NK-92 (cell line): ENCODE results near the gene KIF1B.
"Not testable (repeated sequence)": the region's sequence is repeated elsewhere in the genome, so short reads cannot be mapped to it uniquely, and the experiment has no call there.

ENCODE experiments used
- DNase-seq: peaks from one replicate; lab custom pipeline; 2025; ENCODE audit not compliant: unreplicated experiment; lab: John Stamatoyannopoulos, UW

Gene KIF1B

DNA sequence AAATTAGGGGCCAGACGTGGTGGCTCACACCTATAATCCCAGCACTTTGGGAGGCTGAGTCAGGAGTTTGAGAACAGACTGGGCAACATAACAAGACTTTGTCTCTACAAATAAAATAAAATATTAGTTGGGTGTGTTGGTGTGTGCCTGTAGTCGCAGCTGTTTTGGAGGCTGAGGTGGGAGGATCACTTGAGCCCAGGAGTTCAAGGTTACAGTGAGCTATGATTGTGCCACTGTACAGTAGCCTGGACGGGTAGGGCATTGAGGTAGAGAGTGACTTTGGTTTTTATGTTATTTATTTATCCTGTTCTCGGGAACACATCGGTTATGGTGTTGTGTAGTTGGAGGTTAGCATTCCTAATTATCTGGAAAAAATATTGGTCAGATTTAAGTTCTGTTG lies 19.5 kb downstream of the KIF1B start:
- no peak for DNase-seq

DNA sequence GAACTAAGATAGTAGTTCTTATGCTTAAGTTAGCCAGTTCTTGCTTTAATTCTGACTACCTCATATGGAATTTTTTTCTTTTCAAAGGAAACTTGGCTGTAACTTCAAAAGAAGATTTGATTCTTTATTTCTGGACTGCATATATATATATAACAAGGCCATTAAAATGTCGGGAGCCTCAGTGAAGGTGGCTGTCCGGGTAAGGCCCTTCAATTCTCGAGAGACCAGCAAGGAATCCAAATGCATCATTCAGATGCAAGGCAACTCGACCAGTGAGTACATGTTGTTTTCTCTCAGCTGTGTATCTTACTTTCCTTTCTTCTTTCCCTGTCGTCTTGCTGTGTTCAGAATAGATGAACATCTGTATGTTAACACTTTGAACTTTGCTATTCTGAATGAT lies 21.8 kb downstream of the KIF1B start:
- DNase-seq, result no peak

DNA sequence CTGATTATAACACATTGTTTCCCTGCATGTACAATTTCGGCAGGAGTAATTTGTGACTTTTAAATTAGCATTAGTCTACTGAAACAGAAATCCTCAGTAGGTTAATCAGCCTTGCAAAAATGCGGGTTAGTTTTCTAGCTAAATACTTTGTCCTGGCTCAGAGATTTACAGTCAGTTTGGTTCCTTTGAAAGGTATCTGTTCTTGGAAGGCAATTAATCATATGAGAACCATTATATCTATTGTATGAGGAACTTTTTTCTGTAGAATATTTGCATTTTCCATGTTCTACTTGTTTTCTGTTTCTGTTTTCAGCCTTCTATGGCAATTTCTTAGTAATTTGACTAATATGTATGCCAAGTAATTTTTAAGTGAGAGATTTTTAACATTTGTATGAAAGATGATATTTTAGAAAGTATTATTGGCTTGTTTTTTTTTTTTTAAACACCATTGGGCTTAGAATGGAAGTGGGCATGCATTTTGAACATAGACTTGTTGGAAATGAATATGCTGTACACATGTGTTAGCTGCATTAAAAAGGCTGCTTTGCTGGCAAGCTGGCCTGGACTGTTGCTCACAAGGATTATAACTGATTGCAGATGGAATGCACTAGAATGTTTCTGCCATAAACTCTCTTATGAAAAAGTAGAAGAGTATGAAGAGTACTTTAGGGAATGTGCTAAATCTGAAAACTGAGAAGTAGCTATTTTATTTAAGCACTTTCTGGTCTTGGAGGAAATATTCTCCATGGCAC lies 26.2 kb downstream of the KIF1B start:
- no peak for DNase-seq

DNA sequence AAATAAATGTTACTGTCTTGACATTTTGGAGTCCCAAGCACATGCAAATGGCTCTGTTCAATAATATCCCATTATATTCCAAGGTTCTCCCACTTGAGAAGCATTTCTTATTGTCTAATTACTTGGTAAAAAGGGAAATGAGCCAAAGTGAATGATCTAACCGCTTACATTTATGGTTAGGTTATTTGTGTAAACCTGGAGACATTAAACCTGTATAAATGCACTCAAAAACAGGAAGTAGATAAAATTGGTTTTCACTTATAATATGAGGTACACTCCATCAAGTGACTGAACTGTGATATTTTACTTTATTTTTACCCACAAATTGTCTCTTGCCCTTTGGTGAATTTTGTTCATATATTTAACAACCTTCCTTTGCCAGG lies 26.8 kb downstream of the KIF1B start:
- DNase-seq, result no peak

DNA sequence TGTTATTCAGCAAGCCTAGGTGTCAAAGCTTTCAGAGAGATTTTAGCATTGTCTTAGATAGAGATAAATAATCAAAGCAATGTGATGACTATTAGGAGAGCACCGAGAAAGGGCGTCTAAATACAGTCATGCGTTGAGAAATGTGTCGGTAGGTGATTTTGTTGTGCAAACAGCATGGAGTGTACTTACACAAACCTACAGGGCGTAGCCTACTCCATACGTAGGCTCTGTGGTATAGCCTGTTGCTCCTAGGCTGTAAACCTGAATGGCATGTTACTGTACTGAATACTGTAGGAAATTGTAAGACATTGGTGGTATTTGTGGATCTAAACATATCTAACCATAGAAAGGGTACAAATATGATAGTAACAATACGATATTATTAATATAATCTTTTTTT lies 31.8 kb downstream of the KIF1B start:
- no peak for DNase-seq

DNA sequence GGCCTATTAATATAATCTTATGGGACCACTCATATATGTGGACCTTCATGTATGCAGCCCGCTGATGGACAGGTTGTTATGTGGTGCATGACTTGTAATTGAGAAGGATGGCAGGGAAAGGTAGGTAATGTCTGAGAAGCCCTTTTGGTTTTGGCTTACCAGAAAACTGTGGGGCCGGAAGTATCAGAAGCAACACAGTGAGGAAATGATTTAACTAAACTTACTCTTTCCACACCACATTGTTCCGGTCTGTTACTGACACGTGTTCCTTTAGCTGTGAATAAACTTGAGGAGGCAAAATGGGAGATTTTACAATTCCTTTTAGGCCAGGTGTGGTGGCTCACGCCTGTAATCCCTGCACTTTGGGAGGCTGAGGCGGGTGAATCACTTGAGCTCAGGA lies 32.4 kb downstream of the KIF1B start:
- DNase-seq, result no peak

DNA sequence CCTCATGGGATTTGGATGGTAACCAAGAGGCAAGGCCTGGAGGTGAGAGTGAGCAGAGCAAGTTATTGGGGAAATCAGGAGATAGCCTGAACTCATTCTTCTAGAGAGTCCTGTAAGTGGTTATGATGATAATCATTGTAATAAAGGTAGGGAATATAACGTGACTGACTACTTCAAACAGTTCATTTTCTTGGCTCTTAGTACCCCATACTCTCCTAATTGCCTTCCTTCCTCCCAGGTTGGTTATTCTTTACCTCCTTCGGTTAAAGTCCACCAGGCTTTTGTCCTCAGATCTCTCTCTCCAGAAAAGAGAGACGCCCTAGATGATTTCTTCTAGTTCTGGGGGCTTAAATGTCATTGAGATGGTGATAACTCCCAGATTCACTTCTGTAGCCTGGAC lies 35.3 kb downstream of the KIF1B start:
- no peak for DNase-seq

DNA sequence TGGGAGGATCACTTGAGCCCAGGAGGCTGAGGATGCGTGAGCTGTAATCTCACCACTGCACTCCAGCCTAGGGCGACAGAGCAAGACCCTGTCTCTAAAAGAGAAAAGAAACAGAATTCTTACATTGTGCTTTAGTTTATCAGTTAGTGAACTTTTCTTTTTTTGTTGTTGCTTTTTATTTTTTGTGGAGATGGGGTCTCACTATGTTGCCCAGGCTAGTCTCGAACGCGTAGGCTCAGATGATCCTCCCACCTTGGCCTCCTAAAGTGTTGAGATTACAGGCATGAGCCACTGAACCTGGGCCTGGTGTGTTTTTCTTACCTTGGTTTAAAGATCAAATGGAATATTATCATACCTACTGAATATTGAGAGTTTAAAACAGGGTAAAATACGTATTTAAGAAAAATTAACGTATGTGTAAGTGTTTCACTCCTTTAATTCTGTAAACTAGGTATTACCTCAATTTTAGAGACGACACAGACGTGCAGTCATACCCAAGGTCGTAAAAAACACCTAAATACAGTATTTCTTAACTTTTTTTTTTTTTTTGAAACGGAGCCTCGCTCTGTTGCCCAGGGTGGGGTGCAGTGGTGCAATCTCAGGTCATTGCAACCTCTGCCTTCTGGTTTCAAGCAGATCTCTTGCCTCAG lies 39.6 kb downstream of the KIF1B start:
- no peak for DNase-seq

DNA sequence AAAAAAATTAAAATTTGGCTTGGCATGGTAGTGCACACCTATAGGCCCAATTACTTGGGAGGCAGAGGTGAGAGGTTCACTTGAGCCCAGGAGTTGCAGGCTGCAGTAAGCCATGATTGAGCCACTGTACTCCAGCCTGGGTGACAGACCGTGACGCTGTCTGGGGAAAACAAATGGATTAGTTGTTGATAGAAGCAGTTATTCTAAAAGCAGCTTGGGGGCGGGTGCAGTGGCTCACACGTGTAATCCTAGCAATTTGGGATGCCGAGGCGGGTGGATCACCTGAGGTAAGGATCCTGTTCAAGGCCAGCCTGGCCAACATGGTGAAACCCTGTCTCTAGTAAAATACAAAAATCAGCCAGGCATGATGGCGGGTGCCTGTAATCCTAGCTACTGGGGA lies 40.3 kb downstream of the KIF1B start:
- no peak for DNase-seq

DNA sequence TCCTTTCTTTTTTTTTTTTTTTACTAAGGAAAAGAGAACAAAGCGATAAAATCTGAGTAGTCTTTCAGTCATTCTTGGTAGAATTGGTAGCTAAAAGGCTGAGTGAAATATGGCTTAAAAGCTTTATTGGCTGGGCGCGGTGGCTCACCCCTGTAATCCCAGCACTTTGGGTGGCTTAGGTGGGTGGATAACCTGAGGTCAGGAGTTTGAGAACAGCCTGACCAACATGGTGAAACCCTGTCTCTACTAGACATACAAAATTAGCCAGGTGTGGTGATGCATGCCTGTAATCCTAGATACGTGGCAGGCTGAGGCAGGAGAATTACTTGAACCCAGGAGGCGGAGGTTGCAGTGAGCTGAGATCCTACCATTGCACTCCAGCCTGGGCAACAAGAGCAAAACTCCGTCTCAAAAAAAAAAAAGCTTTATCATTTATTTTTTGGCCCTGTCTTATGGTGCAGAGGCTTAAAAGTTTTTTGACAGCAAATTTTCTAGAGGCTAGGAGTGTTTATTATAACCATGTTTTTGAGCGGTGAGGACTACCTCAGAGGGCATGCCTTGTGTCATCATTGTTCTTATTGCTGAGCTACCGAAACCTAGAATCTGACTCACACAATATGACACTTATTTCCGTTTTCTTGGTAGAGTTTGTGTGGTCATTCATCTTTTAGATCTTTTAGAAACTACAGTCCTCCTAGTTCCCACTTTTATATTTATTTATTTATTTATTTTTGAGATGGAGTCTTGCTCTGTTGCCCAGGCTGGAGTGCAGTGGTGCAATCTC lies 41.1 kb downstream of the KIF1B start:
- DNase-seq, result not testable (repeated sequence)

DNA sequence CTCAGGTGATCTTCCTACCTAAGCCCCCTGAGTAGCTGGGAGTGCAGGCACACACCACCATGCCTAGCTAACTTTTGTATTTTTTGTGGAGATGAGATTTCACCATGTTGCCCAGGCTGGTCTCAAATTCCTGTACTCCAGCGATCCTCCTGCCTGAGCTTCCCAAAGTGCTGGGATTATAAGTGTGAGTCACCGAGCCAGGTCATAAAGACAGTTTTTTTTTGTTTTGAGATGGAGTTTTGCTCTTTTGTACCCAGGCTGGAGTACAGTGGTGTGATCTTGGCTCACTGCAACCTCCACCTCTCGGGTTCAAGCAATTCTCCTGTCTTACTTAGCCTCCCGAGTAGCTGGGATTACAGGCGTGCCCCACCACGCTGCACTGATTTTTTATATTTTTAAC lies 42.1 kb downstream of the KIF1B start:
- no peak for DNase-seq

DNA sequence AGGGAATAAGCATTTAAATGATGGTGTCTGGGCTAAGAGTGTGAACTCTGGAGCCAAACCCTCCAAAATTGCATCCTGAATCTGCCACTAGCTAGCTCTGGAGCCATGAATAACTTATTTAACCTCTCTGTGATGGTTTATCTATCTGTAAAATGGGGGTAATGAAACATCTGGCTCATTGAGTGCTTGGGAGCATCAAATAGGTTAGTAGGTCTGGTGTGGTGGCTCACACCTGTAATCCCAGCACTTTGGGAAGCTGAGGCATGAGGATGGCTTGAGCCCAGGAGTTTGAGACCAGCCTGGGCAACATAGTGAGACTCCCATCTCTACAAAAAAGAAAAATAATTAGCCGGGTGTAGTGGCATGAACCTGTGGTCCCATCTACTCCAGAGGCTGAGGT lies 42.8 kb downstream of the KIF1B start:
- no peak for DNase-seq

DNA sequence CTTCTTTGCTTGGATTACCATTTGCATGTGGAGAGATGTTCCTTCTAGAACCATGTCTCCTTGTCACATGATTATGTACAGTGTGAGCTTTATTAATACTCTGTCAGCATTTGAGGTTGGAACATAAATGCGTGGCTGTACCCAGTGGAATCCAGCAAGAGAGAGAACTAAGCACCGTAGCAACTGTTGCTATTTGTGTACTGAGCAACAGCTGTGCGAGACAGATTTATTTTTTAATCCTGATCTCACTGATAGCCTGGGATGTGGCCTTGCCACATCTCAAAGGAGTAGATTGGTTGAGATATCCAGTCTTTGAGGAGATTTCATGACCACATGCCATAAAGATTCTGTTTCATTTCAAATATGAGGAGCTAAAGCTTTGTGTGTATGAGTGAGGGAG lies 43.4 kb downstream of the KIF1B start:
- DNase-seq, result no peak

DNA sequence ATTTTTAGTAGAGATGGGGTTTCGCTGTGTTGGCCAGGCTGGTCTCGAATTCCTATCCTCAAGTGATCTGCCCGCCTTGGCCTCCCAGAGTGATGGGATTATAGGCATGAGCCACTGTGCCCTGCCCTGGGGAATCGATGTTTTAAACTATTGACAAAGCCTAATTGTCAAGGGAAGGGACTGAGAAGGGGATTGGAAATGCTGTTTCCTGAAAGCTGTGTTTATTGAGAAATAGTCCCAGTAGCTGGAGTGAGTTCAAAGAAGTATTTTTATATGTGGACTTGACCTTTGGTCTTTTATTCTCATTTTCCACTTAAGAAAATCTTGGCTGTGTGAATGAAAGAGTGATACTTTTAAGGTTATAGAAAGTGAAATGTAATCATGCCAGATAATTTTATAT lies 47.5 kb downstream of the KIF1B start:
- DNase-seq, result no peak

DNA sequence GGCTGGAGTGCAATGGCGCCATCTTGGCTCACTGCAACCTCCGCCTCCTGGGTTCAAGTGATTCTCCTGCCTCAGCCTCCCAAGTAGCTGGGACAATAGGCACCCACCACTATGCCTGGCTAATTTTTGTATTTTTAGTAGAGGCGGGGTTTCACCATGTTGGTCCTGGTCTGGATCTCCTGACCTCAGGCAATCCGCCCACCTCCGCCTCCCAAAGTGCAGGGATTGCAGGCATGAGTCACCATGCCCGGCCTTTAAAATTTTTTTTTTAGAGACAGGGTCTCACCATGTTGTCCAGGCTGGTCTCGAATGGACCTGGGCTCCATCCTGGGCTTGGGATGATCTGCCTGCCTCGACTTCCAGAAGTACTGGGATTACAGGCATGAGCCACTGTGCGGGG lies 49.2 kb downstream of the KIF1B start:
- DNase-seq, result not testable (repeated sequence)

DNA sequence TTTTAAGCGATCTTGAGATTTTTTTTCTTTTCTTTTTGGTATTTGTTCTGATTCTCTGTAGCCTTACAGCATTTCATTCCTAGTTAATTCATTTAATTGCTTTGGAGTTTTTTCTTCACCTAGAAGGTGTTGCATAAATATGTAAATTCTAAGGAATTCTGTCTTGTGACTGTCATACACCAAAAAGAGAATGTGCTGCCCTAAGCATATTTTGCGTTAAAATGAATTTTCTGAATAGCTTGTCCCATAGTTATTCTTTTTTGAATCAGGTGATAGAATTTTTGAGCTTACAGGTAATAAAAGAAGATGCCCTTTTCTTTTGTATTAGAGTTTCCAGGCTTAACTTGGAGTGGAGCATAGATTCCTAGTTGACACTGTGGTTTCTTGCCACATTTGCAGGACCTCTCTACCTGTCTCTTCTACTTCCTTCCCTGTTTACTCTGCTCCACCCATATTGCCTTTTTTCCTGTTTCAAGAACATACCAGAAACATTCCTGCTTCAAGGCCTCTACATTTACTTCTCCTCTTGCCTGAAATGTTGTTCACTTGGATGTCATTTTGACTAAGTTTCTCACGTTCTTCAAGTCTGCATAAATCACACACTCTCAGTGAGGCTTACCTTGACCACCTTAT lies 53.2 kb downstream of the KIF1B start:
- DNase-seq, result no peak

DNA sequence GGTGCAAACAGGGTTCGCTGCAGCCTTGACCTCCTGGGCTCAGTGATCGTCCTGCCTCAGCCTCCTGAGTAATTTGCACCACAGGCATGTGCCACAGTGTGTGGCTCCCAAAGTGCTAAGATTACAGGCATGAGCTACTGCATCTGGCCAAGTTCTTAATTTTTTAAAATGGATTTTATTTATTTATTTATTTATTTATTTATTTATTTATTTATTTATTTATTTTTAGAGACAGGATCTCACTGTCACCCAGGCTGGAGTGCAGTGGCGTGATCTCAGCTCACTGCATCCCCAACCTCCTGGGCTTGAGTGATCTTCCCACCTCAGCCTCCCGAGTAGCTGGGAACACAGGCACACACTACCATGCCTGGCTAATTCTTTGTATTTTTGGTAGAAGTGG lies 54.7 kb downstream of the KIF1B start:
- no peak for DNase-seq

DNA sequence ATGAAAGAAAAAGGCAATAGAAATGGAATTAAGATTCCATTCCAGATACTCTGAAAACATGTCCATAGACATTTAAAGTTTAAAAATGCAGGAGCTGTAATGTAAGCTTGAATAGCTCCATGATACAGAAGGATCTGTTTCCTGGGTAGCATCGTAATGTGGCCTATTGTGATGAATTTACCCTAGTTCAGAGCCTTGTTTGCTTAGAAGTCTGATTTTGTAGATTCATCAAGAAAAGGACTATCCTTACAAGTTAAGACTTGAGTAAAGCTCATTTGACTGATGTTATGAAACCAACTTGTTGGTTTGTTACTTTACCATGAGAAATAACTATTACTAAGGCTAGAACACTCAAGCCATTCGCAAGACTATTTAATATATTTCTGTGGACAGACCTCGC lies 55.5 kb downstream of the KIF1B start:
- no peak for DNase-seq

DNA sequence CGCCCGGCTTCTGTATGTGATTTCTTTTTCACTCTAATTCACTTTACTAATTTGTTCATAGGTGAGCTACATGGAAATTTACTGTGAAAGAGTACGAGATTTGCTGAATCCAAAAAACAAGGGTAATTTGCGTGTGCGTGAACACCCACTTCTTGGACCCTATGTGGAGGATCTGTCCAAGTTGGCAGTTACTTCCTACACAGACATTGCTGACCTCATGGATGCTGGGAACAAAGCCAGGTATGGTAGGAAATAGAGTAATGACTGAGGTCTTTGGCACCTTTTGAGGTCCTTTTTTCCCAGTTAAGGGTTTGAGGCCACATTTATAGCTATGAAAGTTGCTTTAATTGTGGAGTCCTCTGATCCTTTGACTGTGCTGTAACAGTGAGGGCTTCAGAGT lies 56.9 kb downstream of the KIF1B start:
- DNase-seq, result no peak

DNA sequence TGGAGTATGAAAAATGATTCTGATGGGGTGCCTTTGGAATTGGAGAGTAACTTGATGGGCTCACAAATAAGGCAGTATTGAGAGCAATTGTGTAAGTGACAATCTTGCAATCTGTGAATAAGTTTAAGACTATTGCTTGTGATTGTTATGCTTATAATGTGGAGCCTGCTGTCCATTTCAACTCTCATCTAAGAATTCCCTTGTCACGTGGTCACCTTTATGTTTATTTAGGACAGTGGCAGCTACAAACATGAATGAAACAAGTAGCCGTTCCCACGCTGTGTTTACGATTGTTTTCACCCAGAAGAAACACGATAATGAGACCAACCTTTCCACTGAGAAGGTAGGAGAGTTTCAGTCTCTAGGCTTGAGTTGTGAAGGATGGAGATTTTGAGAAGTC lies 57.6 kb downstream of the KIF1B start:
- DNase-seq, result no peak

DNA sequence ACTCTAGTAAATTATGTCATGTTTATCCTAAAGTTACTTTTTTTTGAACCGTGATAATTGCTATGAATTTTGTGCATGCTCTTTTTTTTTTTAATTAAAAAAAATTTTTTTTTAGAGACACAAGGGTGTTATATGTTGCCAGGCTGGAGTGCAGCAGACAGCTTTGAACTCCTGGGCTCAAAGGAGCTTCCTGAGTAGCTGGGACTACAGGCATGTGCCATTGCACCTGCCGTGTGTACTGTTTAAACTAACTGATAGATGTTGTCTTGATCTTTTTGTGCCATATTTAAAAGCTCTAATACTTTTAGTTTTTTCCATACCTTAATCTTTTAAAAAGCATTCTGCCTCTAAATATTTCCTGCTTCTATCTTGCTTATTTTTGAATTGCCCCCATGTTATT lies 60.7 kb downstream of the KIF1B start:
- no peak for DNase-seq

DNA sequence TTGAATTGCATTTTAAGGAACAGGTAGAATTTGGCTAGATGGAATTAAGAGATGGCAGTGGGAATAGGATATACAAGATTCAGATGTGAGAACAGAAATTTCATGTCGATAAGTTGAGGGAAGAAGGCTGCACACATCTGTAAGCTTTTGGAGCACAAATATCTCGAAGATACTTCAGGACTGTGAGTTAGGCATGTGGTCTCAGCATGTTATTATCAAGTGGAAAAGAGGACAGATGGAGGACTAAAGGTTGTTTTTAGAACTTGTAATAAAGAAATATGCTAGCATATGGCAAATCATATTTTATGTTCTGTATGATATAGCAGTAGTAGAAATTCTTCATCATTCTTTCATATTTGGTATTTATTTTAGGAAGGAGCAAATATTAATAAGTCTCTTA lies 61.5 kb downstream of the KIF1B start:
- DNase-seq, result no peak
